Hematopoietic multipotent progenitor cell (in vitro differentiated cells): Measurements from ENCODE around the gene RFC3. TPM values are rescaled to one million over a fixed set of nuclear protein-coding genes. Genes with fewer than 3 reads are reported as not detected.

Source experiments
- small RNA-seq: library from RNA; depleted of rRNA; stranded (forward); fragments of <200 nt; gene quantifications from one replicate; pipeline ENCODE3, GENCODE V24; 2012
- total RNA-seq: library from RNA; depleted of rRNA; stranded (reverse); fragments of >200 nt; gene quantifications from one replicate; pipeline ENCODE4 v1.2.3, GENCODE V29; 2012

The RFC3 gene
- total RNA-seq, 1 donor, result 7.0 TPM

Small RNA genes lying within 50 kb of the gene (small RNA-seq; reads per million reads assigned to genes)
- gene RNU5A-4P, result not detected
